ENCODE data around the gene NFIB. TPM values are rescaled to one million over a fixed set of nuclear protein-coding genes. Genes with fewer than 3 reads are reported as not detected.

NFIB gene
- total RNA-seq, 5 donors from 2014 or later (not counting 1 experiment from before 2014, with no cell fraction given), result 0.15 to 0.89 (median 0.39) TPM; not detected in 1

DNA sequence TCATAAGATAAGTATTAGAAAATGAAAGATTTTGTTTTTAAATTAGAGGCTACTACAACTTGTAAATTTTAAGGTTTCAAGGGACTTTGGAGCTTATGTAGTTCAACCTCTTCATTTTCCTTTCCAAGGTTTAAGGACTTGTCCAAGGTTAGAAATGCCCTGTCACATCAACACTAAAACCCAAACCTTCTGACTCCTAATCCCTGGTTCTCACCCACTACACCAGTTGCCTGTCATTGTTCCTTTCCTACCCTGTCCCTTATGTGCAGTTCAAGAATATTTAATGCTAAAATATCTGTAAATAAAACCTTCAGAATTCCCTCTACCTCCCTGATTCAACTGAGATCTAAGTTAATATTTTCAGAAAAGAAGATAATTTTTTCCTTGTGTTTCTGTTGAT is 206.4 kb downstream of the NFIB start:
- POLR2A ChIA-PET, result no interaction called here
- CTCF ChIA-PET, result no interaction called here

GRCh38 chr9:14106699-14107098 is 207.2 kb downstream of the NFIB start:
- Mint-ChIP-seq H3K9me3 (no peaks in the 10 kb centered on the region), H3K4me1 (no peaks in the 10 kb centered on the region), H3K27ac (no peak overlapping the region), H3K36me3 (no peaks in the 10 kb centered on the region), H3K4me3 (no peak overlapping the region), H3K27me3 (no peaks in the 10 kb centered on the region)
- no peak overlapping the region for H3K4me3 ChIP-seq (ENCODE audit: control insufficient read depth in 1 of 2, extremely low read depth in 1 of 2, low read length in 1 of 2)
- no peaks in the 10 kb centered on the region for H3K27me3 ChIP-seq (replicated peaks in 1 of 2; ENCODE audit: control insufficient read depth in 2 of 2, extremely low read depth in 1 of 2, insufficient read depth in 2 of 2, low read length in 1 of 2)
- CTCF ChIA-PET, result no interaction called here
- no peaks in the 10 kb centered on the region for H3K36me3 ChIP-seq (ENCODE audit: control insufficient read depth in 2 of 2, extremely low read depth in 1 of 2, insufficient read depth in 1 of 2, low read length in 1 of 2)
- H3K4me1 ChIP-seq (ENCODE audit: control insufficient read depth in 1 of 2, extremely low read depth in 1 of 2, insufficient read depth in 2 of 2, low read length in 2 of 2), result no peaks in the 10 kb centered on the region
- no peaks in the 10 kb centered on the region for H3K9me3 ChIP-seq
- H3K27ac ChIP-seq (ENCODE audit: low read length), result no peak overlapping the region
- DNase-seq (no peak), ATAC-seq (replicated peaks in 1 of 4) (no peak)
- no CpG with 5 or more reads among the region's 2 CpGs for WGBS (ENCODE audit: insufficient coverage)
- POLR2A ChIA-PET, result no interaction called here

More for the DNA sequence above, 206.4 kb downstream of the NFIB start:
- Histone ChIP-seq H3K9me3 (no peaks in the 10 kb centered on the region), H3K27me3 (replicated peaks in 1 of 2; ENCODE audit: control insufficient read depth in 2 of 2, extremely low read depth in 1 of 2, insufficient read depth in 2 of 2, low read length in 1 of 2) (no peaks in the 10 kb centered on the region), H3K4me3 (ENCODE audit: control insufficient read depth in 1 of 2, extremely low read depth in 1 of 2, low read length in 1 of 2) (no peak overlapping the region), H3K36me3 (ENCODE audit: control insufficient read depth in 2 of 2, extremely low read depth in 1 of 2, insufficient read depth in 1 of 2, low read length in 1 of 2) (no peaks in the 10 kb centered on the region), H3K27ac (ENCODE audit: low read length) (no peak overlapping the region), H3K4me1 (ENCODE audit: control insufficient read depth in 1 of 2, extremely low read depth in 1 of 2, insufficient read depth in 2 of 2, low read length in 2 of 2) (no peaks in the 10 kb centered on the region)
- Mint-ChIP-seq H3K4me3 (no peak overlapping the region), H3K4me1 (no peaks in the 10 kb centered on the region), H3K27me3 (no peaks in the 10 kb centered on the region), H3K36me3 (no peaks in the 10 kb centered on the region), H3K9me3 (peaks cover 0 to 1% (median 1%) of the 10 kb centered on the region in 3 donors), H3K27ac (no peak overlapping the region)
- no peak for ATAC-seq (replicated peaks in 1 of 4)
- DNase-seq, result no peak

DNA sequence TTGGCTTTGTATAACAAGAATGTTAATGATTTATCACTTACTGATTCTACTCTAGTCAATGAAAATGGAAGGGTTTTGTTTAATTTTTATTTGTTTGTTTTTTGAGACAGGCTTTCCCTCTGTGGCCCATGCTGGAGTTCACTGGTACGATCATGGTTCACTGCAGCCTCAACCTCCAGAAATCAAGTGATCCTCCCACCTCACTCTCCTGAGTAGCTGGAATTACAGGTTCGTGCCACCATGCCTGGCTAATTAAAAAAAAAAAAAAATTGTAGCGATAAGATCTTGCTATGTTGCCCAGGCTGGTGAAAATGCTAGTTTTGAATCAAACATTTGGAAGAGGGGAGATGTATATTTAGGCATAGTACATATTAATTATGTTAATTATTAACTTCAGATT is 209.4 kb downstream of the NFIB start:
- Mint-ChIP-seq H3K27me3 (no peaks in the 10 kb centered on the region), H3K4me3 (no peak overlapping the region), H3K36me3 (no peaks in the 10 kb centered on the region), H3K9me3 (no peaks in the 10 kb centered on the region), H3K27ac (no peak overlapping the region), H3K4me1 (no peaks in the 10 kb centered on the region)
- Histone ChIP-seq H3K27ac (ENCODE audit: low read length) (no peak overlapping the region), H3K4me3 (ENCODE audit: control insufficient read depth in 1 of 2, extremely low read depth in 1 of 2, low read length in 1 of 2) (no peak overlapping the region), H3K9me3 (no peaks in the 10 kb centered on the region), H3K36me3 (ENCODE audit: control insufficient read depth in 2 of 2, extremely low read depth in 1 of 2, insufficient read depth in 1 of 2, low read length in 1 of 2) (no peaks in the 10 kb centered on the region), H3K4me1 (ENCODE audit: control insufficient read depth in 1 of 2, extremely low read depth in 1 of 2, insufficient read depth in 2 of 2, low read length in 2 of 2) (no peaks in the 10 kb centered on the region), H3K27me3 (replicated peaks in 1 of 2; ENCODE audit: control insufficient read depth in 2 of 2, extremely low read depth in 1 of 2, insufficient read depth in 2 of 2, low read length in 1 of 2) (no peaks in the 10 kb centered on the region)
- no peak for DNase-seq
- ChIA-PET CTCF (no interaction called here), POLR2A (no interaction called here)
- no CpG with 5 or more reads among the region's 3 CpGs for WGBS (ENCODE audit: insufficient coverage)
- ATAC-seq (replicated peaks in 1 of 4), result no peak

GRCh38 chr9:14103115-14103514 is 210.8 kb downstream of the NFIB start:
- ATAC-seq (replicated peaks in 1 of 4) (no peak), DNase-seq (no peak)
- Histone ChIP-seq H3K4me1 (ENCODE audit: control insufficient read depth in 1 of 2, extremely low read depth in 1 of 2, insufficient read depth in 2 of 2, low read length in 2 of 2) (no peaks in the 10 kb centered on the region), H3K27me3 (replicated peaks in 1 of 2; ENCODE audit: control insufficient read depth in 2 of 2, extremely low read depth in 1 of 2, insufficient read depth in 2 of 2, low read length in 1 of 2) (no peaks in the 10 kb centered on the region), H3K27ac (ENCODE audit: low read length) (no peak overlapping the region), H3K4me3 (ENCODE audit: control insufficient read depth in 1 of 2, extremely low read depth in 1 of 2, low read length in 1 of 2) (no peak overlapping the region), H3K9me3 (no peaks in the 10 kb centered on the region), H3K36me3 (ENCODE audit: control insufficient read depth in 2 of 2, extremely low read depth in 1 of 2, insufficient read depth in 1 of 2, low read length in 1 of 2) (no peaks in the 10 kb centered on the region)
- WGBS (ENCODE audit: insufficient coverage), result no CpG with 5 or more reads among the region's 3 CpGs
- no peaks in the 10 kb centered on the region for H3K4me1 Mint-ChIP-seq
- H3K9me3 Mint-ChIP-seq, result no peaks in the 10 kb centered on the region
- no peak overlapping the region for H3K4me3 Mint-ChIP-seq
- ChIA-PET CTCF (no interaction called here), POLR2A (no interaction called here)
- H3K36me3 Mint-ChIP-seq, result no peaks in the 10 kb centered on the region
- H3K27me3 Mint-ChIP-seq, result no peaks in the 10 kb centered on the region
- no peak overlapping the region for H3K27ac Mint-ChIP-seq

- POLR2A ChIA-PET, result no interaction called here
- Histone ChIP-seq H3K9me3 (no peaks in the 10 kb centered on the region), H3K4me1 (ENCODE audit: control insufficient read depth in 1 of 2, extremely low read depth in 1 of 2, insufficient read depth in 2 of 2, low read length in 2 of 2) (no peaks in the 10 kb centered on the region), H3K27ac (ENCODE audit: low read length) (no peak overlapping the region), H3K27me3 (replicated peaks in 1 of 2; ENCODE audit: control insufficient read depth in 2 of 2, extremely low read depth in 1 of 2, insufficient read depth in 2 of 2, low read length in 1 of 2) (no peaks in the 10 kb centered on the region), H3K36me3 (ENCODE audit: control insufficient read depth in 2 of 2, extremely low read depth in 1 of 2, insufficient read depth in 1 of 2, low read length in 1 of 2) (no peaks in the 10 kb centered on the region), H3K4me3 (ENCODE audit: control insufficient read depth in 1 of 2, extremely low read depth in 1 of 2, low read length in 1 of 2) (no peak overlapping the region)
- no peak overlapping the region for H3K27ac Mint-ChIP-seq
- no peaks in the 10 kb centered on the region for H3K27me3 Mint-ChIP-seq
- CTCF ChIA-PET, result no interaction called here
- DNase-seq (no peak), ATAC-seq (replicated peaks in 1 of 4) (no peak)
- H3K9me3 Mint-ChIP-seq, result no peaks in the 10 kb centered on the region
- WGBS (ENCODE audit: insufficient coverage), result 88% methylated on average over 4 of the region's 7 CpGs
- no peak overlapping the region for H3K4me3 Mint-ChIP-seq
- no peaks in the 10 kb centered on the region for H3K4me1 Mint-ChIP-seq
- no peaks in the 10 kb centered on the region for H3K36me3 Mint-ChIP-seq
Observed at GRCh38 chr9:14099737-14100136, 214.2 kb downstream of the NFIB start.

DNA sequence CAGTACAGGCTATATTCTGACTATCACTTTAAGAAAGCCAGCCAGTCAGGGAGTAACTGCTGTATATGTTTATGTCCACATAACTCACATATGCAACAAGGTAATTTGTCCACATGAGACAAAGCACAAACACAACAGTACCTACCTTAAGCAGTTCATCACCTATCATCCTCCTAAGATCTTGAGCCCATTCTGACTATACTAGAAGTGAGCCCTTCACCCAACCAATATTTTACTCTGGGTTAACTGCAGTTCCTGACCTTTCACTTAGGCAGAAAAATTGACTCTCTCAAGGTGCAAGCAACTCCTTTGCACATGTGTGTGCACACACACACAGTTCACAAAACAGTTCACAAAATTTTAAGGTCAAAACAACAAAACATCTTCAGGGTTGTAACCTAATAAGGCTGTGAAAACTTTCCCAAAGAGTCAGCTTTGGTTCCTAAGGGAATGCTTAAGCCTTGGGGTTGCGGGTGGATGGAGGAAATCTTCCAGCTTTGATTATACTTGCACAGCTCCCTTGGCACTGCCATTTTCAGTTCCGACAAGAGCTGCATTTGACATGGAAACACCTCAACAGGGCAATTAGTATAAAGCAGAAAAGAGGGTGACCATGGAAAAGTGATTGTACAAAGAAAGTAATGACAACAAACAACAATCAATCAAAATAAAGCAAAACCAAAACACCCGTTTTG is 215.3 kb downstream of the NFIB start:
- no peak for ATAC-seq (replicated peaks in 1 of 4)
- Mint-ChIP-seq H3K27ac (no peak overlapping the region), H3K4me3 (no peak overlapping the region), H3K4me1 (no peaks in the 10 kb centered on the region), H3K9me3 (no peaks in the 10 kb centered on the region), H3K36me3 (no peaks in the 10 kb centered on the region), H3K27me3 (no peaks in the 10 kb centered on the region)
- Histone ChIP-seq H3K4me3 (ENCODE audit: control insufficient read depth in 1 of 2, extremely low read depth in 1 of 2, low read length in 1 of 2) (no peak overlapping the region), H3K9me3 (no peaks in the 10 kb centered on the region), H3K27ac (ENCODE audit: low read length) (no peak overlapping the region), H3K27me3 (replicated peaks in 1 of 2; ENCODE audit: control insufficient read depth in 2 of 2, extremely low read depth in 1 of 2, insufficient read depth in 2 of 2, low read length in 1 of 2) (no peaks in the 10 kb centered on the region), H3K36me3 (ENCODE audit: control insufficient read depth in 2 of 2, extremely low read depth in 1 of 2, insufficient read depth in 1 of 2, low read length in 1 of 2) (no peaks in the 10 kb centered on the region), H3K4me1 (ENCODE audit: control insufficient read depth in 1 of 2, extremely low read depth in 1 of 2, insufficient read depth in 2 of 2, low read length in 2 of 2) (no peaks in the 10 kb centered on the region)
- CTCF ChIA-PET, result no interaction called here
- DNase-seq, result no peak
- WGBS (ENCODE audit: insufficient coverage), result 60% methylated on average over 1 of the region's 3 CpGs
- POLR2A ChIA-PET, result no interaction called here

All from T-cell (primary cell).